ENCODE measurements around the gene TCF15. TPM values are rescaled to one million over a fixed set of nuclear protein-coding genes. Genes with fewer than 3 reads are reported as not detected.
"Not testable (repeated sequence)": the region's sequence is repeated elsewhere in the genome, so short reads cannot be mapped to it uniquely, and the experiment has no call there.

TCF15 gene
- total and polyA plus RNA-seq, 2 of the 8 experiments (the other 6 are each of a cell fraction or from before 2014, with no cell fraction given) = 3.7 to 6.9 TPM

- H4K91ac ChIP-seq (replicated peaks; ENCODE audit: insufficient read length, low read length); DNase-seq (ENCODE audit: low read depth in 1 of 2, low spot score in 2 of 2); H2BK15ac ChIP-seq (ENCODE audit: low read length); H3K27me3 ChIP-seq (replicated peaks in 1 of 4; ENCODE audit: control insufficient read depth in 3 of 4, extremely low read depth in 1 of 4, insufficient read depth in 3 of 4, low read length in 3 of 4); POLR2A ChIA-PET (ENCODE audit: partially characterized antibody); H3K79me1 ChIP-seq (ENCODE audit: low read depth, low read length); H3K9me3 ChIP-seq (ENCODE audit: insufficient read depth in 2 of 2, low read depth in 1 of 2, low read length in 1 of 2); H3K4me2 ChIP-seq (ENCODE audit: insufficient read depth in 1 of 2, low read depth in 2 of 2, low read length in 2 of 2); H3K79me2 ChIP-seq (ENCODE audit: control insufficient read depth in 1 of 2, insufficient read depth in 2 of 2, low read length in 2 of 2); H3K9ac ChIP-seq (replicated peaks in 1 of 4; ENCODE audit: extremely low read depth in 1 of 4, low read depth in 3 of 4, low read length in 3 of 4); FAIRE-seq; H2BK12ac ChIP-seq (ENCODE audit: low read depth, low read length); H3K18ac ChIP-seq (ENCODE audit: extremely low read depth, low read length); H4K8ac ChIP-seq (ENCODE audit: extremely low read depth, insufficient read depth, low read length); H2BK20ac ChIP-seq (ENCODE audit: low read length); H3K4me3 ChIP-seq (ENCODE audit: extremely low read depth in 1 of 4, insufficient read depth in 2 of 4, low read depth in 3 of 4, low read length in 4 of 4); H3K23ac ChIP-seq (ENCODE audit: insufficient read length); H3K4ac ChIP-seq (replicated peaks; ENCODE audit: insufficient read length, low read depth, low read length); H3K36me3 ChIP-seq (ENCODE audit: control insufficient read depth in 2 of 4, insufficient read depth in 4 of 4, low read length in 3 of 4); H3K27ac ChIP-seq (ENCODE audit: low read depth, low read length); H3K14ac ChIP-seq (ENCODE audit: insufficient read length); H4K20me1 ChIP-seq (replicated peaks in 1 of 2; ENCODE audit: control insufficient read depth in 1 of 2, insufficient read depth in 2 of 2, low read length in 2 of 2); H2AFZ ChIP-seq (ENCODE audit: low read length); H4K5ac ChIP-seq (ENCODE audit: insufficient read length, low read depth, low read length); H2BK120ac ChIP-seq (replicated peaks; ENCODE audit: low read depth, low read length); H3K23me2 ChIP-seq (ENCODE audit: low read depth, low read length); H3K4me1 ChIP-seq (replicated peaks in 1 of 4; ENCODE audit: control insufficient read depth in 3 of 4, insufficient read depth in 4 of 4, low read length in 3 of 4); H3K56ac ChIP-seq (replicated peaks; ENCODE audit: insufficient read length, low read depth, low read length); H2BK5ac ChIP-seq (ENCODE audit: low read depth, low read length); H2AK5ac ChIP-seq (ENCODE audit: low read depth, low read length): not testable (repeated sequence)
- CTCF ChIA-PET (ENCODE audit: partially characterized antibody) = interaction anchor here (0.6 to 11.0 kb wide), 13 partner anchors 16 to 98 kb away, joined by 3 to 157 read pairs (median 5); partner anchors contain the start of gene CSNK2A1
- whole genome bisulfite sequencing, 2 experiments (ENCODE audit: extremely low coverage in 1 of 2, insufficient coverage in 1 of 2, insufficient read length in 1 of 2, insufficient replicate concordance in 2 of 2, low coverage in 1 of 2, low lambda C conversion rate in 2 of 2, missing lambda C conversion rate in 1 of 2) = no CpG with 5 or more reads among the region's 13 CpGs
Observed at GRCh38 chr20:642013-642397, 31.9 kb upstream of the TCF15 start.

All from H1 (cell line).